ENCODE results near the gene MBOAT2.

DNA sequence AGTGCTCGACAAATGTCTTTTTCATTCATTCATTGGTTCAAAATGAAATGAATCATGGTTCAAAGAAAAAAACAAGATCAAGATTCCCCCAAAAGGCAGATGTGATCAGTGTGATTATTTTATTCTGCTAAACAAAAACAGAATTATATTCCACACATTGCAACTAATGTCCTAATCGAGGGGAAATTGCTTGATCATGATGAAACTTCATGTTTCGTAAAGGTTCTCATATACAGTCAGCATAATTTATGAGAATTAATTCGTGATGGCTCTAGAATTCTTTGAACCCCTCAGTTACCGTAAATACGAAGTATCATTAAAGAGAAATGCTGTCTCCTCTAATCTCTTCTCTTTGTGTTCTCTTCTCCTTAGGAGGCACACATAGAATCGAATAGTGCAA lies 42.1 kb upstream of the MBOAT2 start:
- TF ChIP-seq, protein P1, sequence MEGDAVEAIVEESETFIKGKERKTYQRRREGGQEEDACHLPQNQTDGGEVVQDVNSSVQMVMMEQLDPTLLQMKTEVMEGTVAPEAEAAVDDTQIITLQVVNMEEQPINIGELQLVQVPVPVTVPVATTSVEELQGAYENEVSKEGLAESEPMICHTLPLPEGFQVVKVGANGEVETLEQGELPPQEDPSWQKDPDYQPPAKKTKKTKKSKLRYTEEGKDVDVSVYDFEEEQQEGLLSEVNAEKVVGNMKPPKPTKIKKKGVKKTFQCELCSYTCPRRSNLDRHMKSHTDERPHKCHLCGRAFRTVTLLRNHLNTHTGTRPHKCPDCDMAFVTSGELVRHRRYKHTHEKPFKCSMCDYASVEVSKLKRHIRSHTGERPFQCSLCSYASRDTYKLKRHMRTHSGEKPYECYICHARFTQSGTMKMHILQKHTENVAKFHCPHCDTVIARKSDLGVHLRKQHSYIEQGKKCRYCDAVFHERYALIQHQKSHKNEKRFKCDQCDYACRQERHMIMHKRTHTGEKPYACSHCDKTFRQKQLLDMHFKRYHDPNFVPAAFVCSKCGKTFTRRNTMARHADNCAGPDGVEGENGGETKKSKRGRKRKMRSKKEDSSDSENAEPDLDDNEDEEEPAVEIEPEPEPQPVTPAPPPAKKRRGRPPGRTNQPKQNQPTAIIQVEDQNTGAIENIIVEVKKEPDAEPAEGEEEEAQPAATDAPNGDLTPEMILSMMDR (IDR thresholded peaks at IDR 0.05; ENCODE audit: low read depth, low read length, poor library complexity, severe bottlenecking) = no peak
- TF ChIP-seq EZH2phosphoT487 (IDR thresholded peaks at IDR 0.05; ENCODE audit: borderline replicate concordance, low read length) = no peak
